ENCODE data around the gene PHF12.
A peak's percentile ranks its signal among the peaks of the same experiment; 100 is the strongest.

DNA sequence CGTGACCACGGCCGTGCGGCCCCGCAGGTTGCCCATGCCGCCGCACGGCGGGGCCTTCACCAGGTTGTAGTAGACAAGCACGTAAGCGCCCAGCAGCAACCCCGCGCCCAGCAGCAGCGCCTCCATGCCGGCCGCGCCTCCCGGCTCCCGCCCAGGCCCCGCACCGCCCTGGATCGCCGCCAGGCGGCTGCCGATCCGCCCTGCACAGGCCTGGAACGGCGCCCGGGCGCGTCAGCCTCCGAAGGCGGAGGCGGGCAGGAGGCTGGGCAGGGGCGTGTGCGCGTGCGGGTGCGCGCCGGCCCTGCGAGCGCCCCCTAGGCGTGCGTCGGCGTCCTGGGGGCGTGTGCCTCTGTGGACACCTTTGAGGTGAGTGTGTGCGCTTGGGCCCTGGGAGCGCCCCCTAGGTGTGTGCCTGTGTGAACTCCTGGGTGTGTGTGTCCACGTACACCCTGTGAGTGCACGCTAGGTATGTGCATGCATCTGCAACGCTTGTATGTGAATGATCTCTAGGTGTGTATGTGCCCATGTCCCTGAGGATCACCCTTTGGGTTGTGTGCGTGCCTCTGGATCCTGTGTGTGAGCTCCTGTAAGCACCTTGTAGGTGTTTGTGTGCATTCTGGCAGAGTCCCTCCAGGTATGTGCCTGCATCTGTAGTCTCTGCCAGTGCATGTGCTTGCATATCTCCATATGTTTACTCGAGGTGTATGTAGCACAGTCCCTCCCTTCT lies 48.3 kb downstream of the PHF12 start, which contains the start of gene DHRS13:
- TF ChIP-seq EP300 (IDR thresholded peaks at IDR 0.05) (no peak), CTCF (IDR thresholded peaks at IDR 0.05) (peak in 5 of 7 experiments; percentile 69 to 97 (median 80)), POLR2AphosphoS5 (IDR thresholded peaks at IDR 0.05) (peak; percentile 49 to 75 (median 56)), POLR2A (IDR thresholded peaks at IDR 0.05) (no peak)
